ENCODE measurements around the gene CCDC107. TPM values are rescaled to one million over a fixed set of nuclear protein-coding genes. Genes with fewer than 3 reads are reported as not detected.

CCDC107 gene
- total RNA-seq, 1 experiment from 2014 or later: 11.8 TPM

- Mint-ChIP-seq H3K27me3 (ENCODE audit: insufficient read depth, unreplicated experiment) (no peaks in the 10 kb centered on the region), H3K27ac (ENCODE audit: unreplicated experiment) (no peak overlapping the region), H3K36me3 (ENCODE audit: insufficient read depth, unreplicated experiment) (peaks cover 6% of the 10 kb centered on the region), H3K4me1 (ENCODE audit: low read depth, unreplicated experiment) (peaks cover 14% of the 10 kb centered on the region), H3K9me3 (ENCODE audit: unreplicated experiment) (no peaks in the 10 kb centered on the region), H3K4me3 (ENCODE audit: unreplicated experiment) (no peak overlapping the region)
- H3K4me1 ChIP-seq: peaks cover 22% of the 10 kb centered on the region
- TF ChIP-seq CTCF (IDR thresholded peaks at IDR 0.05; ENCODE audit: insufficient read depth in 1 of 2, low read depth in 1 of 2, low read length in 1 of 2, severe bottlenecking in 1 of 2, unreplicated experiment in 1 of 2): no peak
- H3K4me3 ChIP-seq (ENCODE audit: low read depth, low read length): no peak overlapping the region
- no peaks in the 10 kb centered on the region for H3K27me3 ChIP-seq (replicated peaks; ENCODE audit: control insufficient read depth, insufficient read depth, low read length)
- no peak for DNase-seq
- no TSS peak for BruUV-seq (replicated peaks)
- CTCF ChIA-PET: no interaction called here
- POLR2A ChIA-PET: interaction anchor here (1.2 kb wide), 1 partner anchor 28 kb away, joined by 5 read pairs; the partner anchor contains the start of genes CCDC107 and RMRP
- H3K9me3 ChIP-seq: no peaks in the 10 kb centered on the region
- intact Hi-C loops (cut with micrococcal nuclease; ENCODE audit: unreplicated experiment): no loop called here
- H3K36me3 ChIP-seq (ENCODE audit: control insufficient read depth, insufficient read depth, low read length): no peaks in the 10 kb centered on the region
Measured at GRCh38 chr9:35685506-35685905, 27.4 kb downstream of the CCDC107 start.

GRCh38 chr9:35686222-35687203 lies 28.4 kb downstream of the CCDC107 start:
- ChIA-PET CTCF (no interaction called here), POLR2A (interaction anchor here (0.6 kb wide), 1 partner anchor 124 kb away, joined by 3 read pairs; no protein-coding TSS in a partner anchor)
- no peaks in the 10 kb centered on the region for H3K9me3 ChIP-seq
- Mint-ChIP-seq H3K4me1 (ENCODE audit: low read depth, unreplicated experiment) (peaks cover 8% of the 10 kb centered on the region), H3K36me3 (ENCODE audit: insufficient read depth, unreplicated experiment) (peaks cover 13% of the 10 kb centered on the region), H3K27ac (ENCODE audit: unreplicated experiment) (no peak overlapping the region), H3K27me3 (ENCODE audit: insufficient read depth, unreplicated experiment) (no peaks in the 10 kb centered on the region), H3K4me3 (ENCODE audit: unreplicated experiment) (no peak overlapping the region), H3K9me3 (ENCODE audit: unreplicated experiment) (no peaks in the 10 kb centered on the region)
- no peaks in the 10 kb centered on the region for H3K36me3 ChIP-seq (ENCODE audit: control insufficient read depth, insufficient read depth, low read length)
- H3K27me3 ChIP-seq (replicated peaks; ENCODE audit: control insufficient read depth, insufficient read depth, low read length): no peaks in the 10 kb centered on the region
- peaks cover 25% of the 10 kb centered on the region for H3K4me1 ChIP-seq
- intact Hi-C loops (cut with micrococcal nuclease; ENCODE audit: unreplicated experiment): no loop called here
- no peak overlapping the region for H3K4me3 ChIP-seq (ENCODE audit: low read depth, low read length)
- DNase-seq: no peak
- BruUV-seq (replicated peaks): no TSS peak
- no peak for TF ChIP-seq CTCF (IDR thresholded peaks at IDR 0.05; ENCODE audit: insufficient read depth in 1 of 2, low read depth in 1 of 2, low read length in 1 of 2, severe bottlenecking in 1 of 2, unreplicated experiment in 1 of 2)

GRCh38 chr9:35687306-35687705 lies 29.2 kb downstream of the CCDC107 start:
- Mint-ChIP-seq H3K4me1 (ENCODE audit: low read depth, unreplicated experiment) (peaks cover 8% of the 10 kb centered on the region), H3K36me3 (ENCODE audit: insufficient read depth, unreplicated experiment) (peaks cover 14% of the 10 kb centered on the region), H3K4me3 (ENCODE audit: unreplicated experiment) (no peak overlapping the region), H3K27ac (ENCODE audit: unreplicated experiment) (no peak overlapping the region), H3K27me3 (ENCODE audit: insufficient read depth, unreplicated experiment) (no peaks in the 10 kb centered on the region), H3K9me3 (ENCODE audit: unreplicated experiment) (no peaks in the 10 kb centered on the region)
- Histone ChIP-seq H3K36me3 (ENCODE audit: control insufficient read depth, insufficient read depth, low read length) (no peaks in the 10 kb centered on the region), H3K9me3 (no peaks in the 10 kb centered on the region), H3K4me1 (peaks cover 25% of the 10 kb centered on the region), H3K4me3 (ENCODE audit: low read depth, low read length) (no peak overlapping the region), H3K27me3 (replicated peaks; ENCODE audit: control insufficient read depth, insufficient read depth, low read length) (no peaks in the 10 kb centered on the region)
- intact Hi-C loops (cut with micrococcal nuclease; ENCODE audit: unreplicated experiment): no loop called here
- no peak for DNase-seq
- no peak for TF ChIP-seq CTCF (IDR thresholded peaks at IDR 0.05; ENCODE audit: insufficient read depth in 1 of 2, low read depth in 1 of 2, low read length in 1 of 2, severe bottlenecking in 1 of 2, unreplicated experiment in 1 of 2)
- CTCF ChIA-PET: no interaction called here
- BruUV-seq (replicated peaks): no TSS peak
- POLR2A ChIA-PET: interaction anchor here (0.6 kb wide), 1 partner anchor 61 kb away, joined by 3 read pairs; no protein-coding TSS in a partner anchor

Data from Caco-2 (cell line).